SKM-1 treated with dmso at 0.1 percent for 144 hours (cell line): ENCODE results near the gene HSPA1B.

Experiments used
- DNase-seq: peaks from one replicate; lab custom pipeline; 2025; ENCODE audit not compliant: unreplicated experiment; lab: John Stamatoyannopoulos, UW

The HSPA1B gene

DNA sequence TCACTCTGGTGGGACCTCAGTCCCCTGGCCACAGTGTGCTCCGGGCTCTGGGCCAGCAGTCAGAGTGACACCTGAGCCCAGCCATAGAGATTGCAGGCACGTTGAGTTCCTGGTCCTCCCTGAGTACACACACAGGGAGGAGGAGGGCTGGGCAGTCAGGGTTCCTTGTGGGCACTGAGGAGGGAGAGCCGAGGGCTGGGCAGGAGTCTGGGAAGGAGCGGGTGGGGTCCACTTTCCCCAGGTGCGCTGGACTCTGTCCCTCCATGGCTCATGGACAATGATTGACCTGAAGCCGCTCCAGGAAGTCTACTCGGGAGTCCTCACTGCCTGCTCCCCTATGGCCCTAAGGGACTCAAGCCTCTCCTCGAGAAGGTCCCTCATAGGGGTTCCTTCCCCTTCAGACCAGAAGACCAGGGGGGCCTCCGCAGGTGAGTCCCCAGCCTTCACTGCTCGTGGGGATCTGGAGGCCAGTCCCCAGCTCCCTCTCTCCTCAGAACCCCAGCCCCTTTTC, 50.2 kb downstream of the HSPA1B start:
- no peak for DNase-seq

DNA sequence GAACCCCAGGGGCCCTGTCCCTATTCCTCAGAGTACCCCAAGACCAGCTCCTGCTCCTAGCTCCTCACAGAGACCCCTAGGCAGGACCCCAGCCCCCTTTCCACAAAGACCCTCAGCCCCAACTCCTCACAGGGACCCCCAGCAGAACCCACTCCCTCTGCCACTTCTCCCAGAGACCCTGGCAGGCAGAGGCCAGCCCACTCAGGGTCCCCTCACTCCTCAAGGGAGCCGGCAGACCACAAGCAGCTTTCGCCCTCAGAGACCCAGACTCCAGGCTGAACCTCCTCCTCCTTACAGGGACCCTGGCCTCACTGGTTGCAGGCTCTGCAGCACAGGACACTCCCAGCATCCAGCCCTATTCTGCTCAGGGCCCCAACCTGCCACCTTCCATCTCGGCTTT, 50.7 kb downstream of the HSPA1B start:
- DNase-seq = no peak

DNA sequence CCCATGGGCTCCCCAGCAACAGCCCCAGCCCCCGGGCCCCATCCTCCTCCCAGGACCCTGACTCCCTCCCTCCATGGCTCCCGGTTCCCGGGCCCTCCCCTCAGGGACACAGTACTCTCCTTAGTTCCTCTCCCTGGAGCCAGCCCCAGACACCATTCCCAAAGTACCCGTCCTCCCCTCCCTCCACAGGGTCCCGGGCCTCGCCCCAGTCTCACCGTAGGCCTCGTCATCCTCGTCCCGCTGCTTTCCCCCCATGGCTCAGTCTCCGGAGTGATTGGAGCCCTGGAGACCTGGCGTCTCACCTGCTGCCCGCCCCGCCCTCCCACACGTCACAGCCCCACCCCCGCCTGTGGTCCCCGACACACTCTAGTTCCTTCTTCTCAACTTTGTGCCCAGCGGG, 51.2 kb downstream of the HSPA1B start, which contains the start of gene SLC44A4:
TSS of gene SLC44A4 (minus strand) at position 272 of the 400 bp plus-strand sequence. CDS start at position 255, 17 bp downstream.
- DNase-seq = no peak

DNA sequence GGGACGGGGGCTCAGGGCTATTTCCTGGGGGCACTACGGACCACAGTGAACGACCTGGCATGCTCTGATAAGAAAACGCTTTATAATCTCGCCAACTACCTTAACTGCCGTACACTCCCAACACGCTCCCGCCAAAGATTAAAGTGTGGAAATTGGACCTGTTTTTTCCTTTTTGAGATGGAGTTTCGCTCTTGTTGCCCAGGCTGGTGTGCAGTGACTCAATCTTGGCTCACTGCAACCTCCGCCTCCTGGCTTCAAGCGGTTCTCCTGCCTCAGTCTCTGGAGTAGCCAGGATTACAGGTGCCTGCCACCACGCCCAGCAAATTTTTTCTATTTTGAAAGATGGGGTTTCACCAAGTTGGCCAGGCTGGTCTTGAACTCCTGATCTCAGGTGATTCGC, 51.6 kb downstream of the HSPA1B start:
- DNase-seq = no peak
